Lower leg skin (tissue), 3 donors: ENCODE results near the gene DCHS1.

ENCODE experiments used
- POLR2A ChIP-seq, 2 donors: fragments of 450-650 bp; IDR thresholded peaks; one replicate each; pipeline ENCODE4 v1.6.1; 2016 to 2017; ENCODE audit warnings: antibody characterized with exemption in 2 of 2, mild to moderate bottlenecking in 1 of 2, moderate library complexity in 1 of 2
- TF ChIP-seq, protein P1 (sequence below), 3 donors: fragments of 450-650 bp; IDR thresholded peaks; one replicate each; pipeline ENCODE4 v1.5.1; 2016; ENCODE audit warnings: antibody characterized with exemption in 3 of 3, mild to moderate bottlenecking in 3 of 3, moderate library complexity in 2 of 3

DNA sequence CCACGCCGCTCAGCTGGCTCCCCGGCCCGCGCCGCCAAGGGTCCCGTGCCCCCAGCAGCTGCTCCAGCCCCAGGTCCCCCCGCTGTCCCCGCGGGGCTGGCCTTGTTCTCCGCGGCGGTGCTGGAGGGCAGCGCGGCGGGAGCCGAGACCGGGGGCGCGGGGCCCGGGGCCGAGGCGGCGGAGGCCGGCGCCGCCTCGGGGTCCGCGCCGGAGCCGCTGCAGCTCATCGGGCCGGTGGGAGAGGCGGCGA is 43.7 kb downstream of the DCHS1 start:
- no peak for TF ChIP-seq POLR2A (IDR thresholded peaks at IDR 0.05)
- TF ChIP-seq, protein P1, sequence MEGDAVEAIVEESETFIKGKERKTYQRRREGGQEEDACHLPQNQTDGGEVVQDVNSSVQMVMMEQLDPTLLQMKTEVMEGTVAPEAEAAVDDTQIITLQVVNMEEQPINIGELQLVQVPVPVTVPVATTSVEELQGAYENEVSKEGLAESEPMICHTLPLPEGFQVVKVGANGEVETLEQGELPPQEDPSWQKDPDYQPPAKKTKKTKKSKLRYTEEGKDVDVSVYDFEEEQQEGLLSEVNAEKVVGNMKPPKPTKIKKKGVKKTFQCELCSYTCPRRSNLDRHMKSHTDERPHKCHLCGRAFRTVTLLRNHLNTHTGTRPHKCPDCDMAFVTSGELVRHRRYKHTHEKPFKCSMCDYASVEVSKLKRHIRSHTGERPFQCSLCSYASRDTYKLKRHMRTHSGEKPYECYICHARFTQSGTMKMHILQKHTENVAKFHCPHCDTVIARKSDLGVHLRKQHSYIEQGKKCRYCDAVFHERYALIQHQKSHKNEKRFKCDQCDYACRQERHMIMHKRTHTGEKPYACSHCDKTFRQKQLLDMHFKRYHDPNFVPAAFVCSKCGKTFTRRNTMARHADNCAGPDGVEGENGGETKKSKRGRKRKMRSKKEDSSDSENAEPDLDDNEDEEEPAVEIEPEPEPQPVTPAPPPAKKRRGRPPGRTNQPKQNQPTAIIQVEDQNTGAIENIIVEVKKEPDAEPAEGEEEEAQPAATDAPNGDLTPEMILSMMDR (IDR thresholded peaks at IDR 0.05), result no peak
